ENCODE data around the gene ANXA11.
A peak's percentile ranks its signal among the peaks of the same experiment; 100 is the strongest.
"Not testable (repeated sequence)": the region's sequence is repeated elsewhere in the genome, so short reads cannot be mapped to it uniquely, and the experiment has no call there.

The ANXA11 gene

GRCh38 chr10:80207768-80208370 is 2.5 kb upstream of the ANXA11 start:
- DNase-seq = no peak

- no peak for DNase-seq
Observed at GRCh38 chr10:80206277-80206655, 929 bp upstream of the ANXA11 start.

- DNase-seq = no peak
Observed at GRCh38 chr10:80204677-80205476, 460 bp downstream of the ANXA11 start.

- DNase-seq = no peak
Observed at GRCh38 chr10:80203835-80204676, 1.3 kb downstream of the ANXA11 start.

GRCh38 chr10:80202934-80203834 is 2.2 kb downstream of the ANXA11 start:
- peak; percentile 79 for DNase-seq

- DNase-seq = not testable (repeated sequence)
Observed at GRCh38 chr10:80202530-80202929, 2.8 kb downstream of the ANXA11 start.

GRCh38 chr10:80201608-80202141 is 3.7 kb downstream of the ANXA11 start:
- no peak for DNase-seq

GRCh38 chr10:80200687-80201086 is 4.7 kb downstream of the ANXA11 start:
- DNase-seq = no peak

- no peak for DNase-seq
Observed at GRCh38 chr10:80200259-80200658, 5.1 kb downstream of the ANXA11 start.

GRCh38 chr10:80199828-80200227 is 5.5 kb downstream of the ANXA11 start:
- no peak for DNase-seq

- DNase-seq = no peak
Observed at GRCh38 chr10:80197972-80198916, 7.1 kb downstream of the ANXA11 start.

- no peak for DNase-seq
Observed at GRCh38 chr10:80196950-80197315, 8.4 kb downstream of the ANXA11 start.

- DNase-seq = peak; percentile 70
Observed at GRCh38 chr10:80196270-80196949, 8.9 kb downstream of the ANXA11 start.

GRCh38 chr10:80195046-80195574 is 10.2 kb downstream of the ANXA11 start:
- no peak for DNase-seq

GRCh38 chr10:80194373-80195045 is 10.8 kb downstream of the ANXA11 start:
- no peak for DNase-seq

- DNase-seq = no peak
Observed at GRCh38 chr10:80192553-80192952, 12.8 kb downstream of the ANXA11 start.

GRCh38 chr10:80191589-80192270 is 13.6 kb downstream of the ANXA11 start:
- DNase-seq = peak; percentile 40

GRCh38 chr10:80188713-80189112 is 16.6 kb downstream of the ANXA11 start:
- DNase-seq = no peak

Measured in CD4-positive, alpha-beta T cell treated with Interleukin-10 for 1 hour (primary cell).